Transverse colon (tissue), 4 donors: ENCODE data around the gene GRIFIN. TPM values are rescaled to one million over a fixed set of nuclear protein-coding genes. Genes with fewer than 3 reads are reported as not detected.

Experiments
- DNase-seq: peaks from one replicate; pipeline ENCODE4 v3.0.0-alpha.2; 2019
- H3K27ac ChIP-seq, 4 donors: fragments of 200-600 bp; sonication (generic); 2 replicates each; pipeline ENCODE4 v1.5.1; 2016 to 2018; ENCODE audit warnings: inconsistent platforms in 4 of 4
- H3K27me3 ChIP-seq: fragments of 200-600 bp; sonication (generic); 2 replicates; pipeline ENCODE4 v1.5.1; 2017; ENCODE audit warnings: inconsistent platforms
- H3K36me3 ChIP-seq, 4 donors: fragments of 200-600 bp; sonication (generic); 2 replicates each; pipeline ENCODE4 v1.5.1; 2017 to 2019; ENCODE audit warnings: inconsistent platforms in 4 of 4
- H3K4me1 ChIP-seq, 4 donors: fragments of 200-600 bp; sonication (generic); 2 replicates each; pipeline ENCODE4 v1.5.1; 2017 to 2020; ENCODE audit warnings: inconsistent platforms in 4 of 4
- H3K4me3 ChIP-seq, 4 donors: fragments of 200-600 bp; sonication (generic); 1 replicate in 1 of 4; 2 replicates in 3 of 4; pipeline versions ENCODE4 v1.5.1 to v1.6.1; 2017 to 2019; ENCODE audit warnings: inconsistent platforms in 4 of 4
- H3K9me3 ChIP-seq, 2 donors: fragments of 200-600 bp; sonication (generic); 2 replicates each; pipeline ENCODE4 v1.5.1; 2017 to 2019; ENCODE audit warnings: inconsistent platforms in 2 of 2
- EP300 ChIP-seq: sonication (generic); formaldehyde crosslinking; IDR thresholded peaks from one replicate; pipeline ENCODE4 v1.6.1; 2017; ENCODE audit warnings: antibody characterized with exemption, low read depth
- POLR2A ChIP-seq: fragments of 450-650 bp; IDR thresholded peaks from one replicate; pipeline ENCODE4 v1.6.1; 2016; ENCODE audit warnings: antibody characterized with exemption, mild to moderate bottlenecking, moderate library complexity
- POLR2AphosphoS5 ChIP-seq, 3 donors: sonication (generic); formaldehyde crosslinking; IDR thresholded peaks; one replicate each; pipeline ENCODE4 v1.6.1; 2016; ENCODE audit warnings: antibody characterized with exemption in 3 of 3
- WGBS, 2 donors: methylation state at CpG; one replicate each; pipeline ENCODE4 v1.1.5; 2018; ENCODE audit warnings: low coverage in 1 of 2; 5-methylcytosine and 5-hydroxymethylcytosine counted together
- in situ Hi-C, 4 donors: fragments of 200-750 bp; cut with MboI; loops; one replicate each; pipeline versions ENCODE4 v1.15.0 to v1.15.1; 2017; ENCODE audit warnings: low sequenced_read_pairs in 3 of 4, low pct_ligation_motif_present in 1 of 4, low pct_unique_long_range_greater_than_20kb in 1 of 4
- intact Hi-C: fragments of 100-400 bp; cut with DNase I; formaldehyde crosslinking; loops from one replicate; pipeline ENCODE4 v1.15.1; 2023; ENCODE audit warnings: low total_unique reads
- total RNA-seq, 4 donors: library from RNA; depleted of rRNA; stranded (reverse); fragments of >200 nt; gene quantifications; one replicate each; pipeline ENCODE4 v1.1.0, GENCODE V29; 2016
- TF ChIP-seq, protein P1 (sequence below), 5 experiments: fragments of 200-600 bp in 3 of 5; fragments of 450-650 bp in 2 of 5; sonication (generic) in 3 of 5; IDR thresholded peaks; 1 replicate in 2 of 5; 2 replicates in 3 of 5; pipeline ENCODE4 v1.5.1; 2016 to 2017; ENCODE audit warnings: antibody characterized with exemption in 5 of 5, inconsistent platforms in 3 of 5, mild to moderate bottlenecking in 2 of 5, moderate library complexity in 1 of 5

GRIFIN gene
- total RNA-seq, 4 donors from 2014 or later = not detected

DNA sequence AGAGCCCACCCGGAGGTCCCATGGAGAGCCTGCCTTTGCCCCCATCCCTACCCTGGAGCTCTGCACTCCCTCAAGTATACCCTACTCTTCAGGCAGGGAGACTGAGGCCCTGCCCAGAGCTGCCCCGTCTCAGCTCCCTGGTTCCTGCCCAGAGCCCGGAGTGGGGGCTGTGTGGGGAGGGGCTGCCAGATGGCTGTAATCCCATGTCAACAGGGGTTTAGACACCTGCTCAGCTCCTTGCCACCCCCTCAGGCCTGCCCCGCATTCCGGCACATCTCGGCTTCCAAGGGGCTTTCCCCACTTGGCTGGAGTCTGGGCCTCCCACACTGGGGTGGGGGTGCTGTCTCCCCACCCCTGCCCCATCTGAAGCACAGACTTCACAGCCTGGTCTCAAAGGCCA is 22.5 kb upstream of the GRIFIN start:
- intact Hi-C loops = no loop called here
- Histone ChIP-seq H3K9me3 (no peaks in the 10 kb centered on the region), H3K27ac (no peak overlapping the region), H3K27me3 (peaks cover 34% of the 10 kb centered on the region), H3K4me1 (peaks cover 0 to 16% (median 10%) of the 10 kb centered on the region in 4 donors), H3K4me3 (no peak overlapping the region), H3K36me3 (no peaks in the 10 kb centered on the region)
- in situ Hi-C loops = loop anchor here in 1 of 4 donors (25.0 kb wide), 1 partner anchor 189 kb away; the partner anchor contains the start of gene AMZ1
- TF ChIP-seq POLR2A = no peak
- TF ChIP-seq POLR2AphosphoS5 (IDR thresholded peaks at IDR 0.05) = no peak
- no peak for TF ChIP-seq EP300
- TF ChIP-seq, protein P1, sequence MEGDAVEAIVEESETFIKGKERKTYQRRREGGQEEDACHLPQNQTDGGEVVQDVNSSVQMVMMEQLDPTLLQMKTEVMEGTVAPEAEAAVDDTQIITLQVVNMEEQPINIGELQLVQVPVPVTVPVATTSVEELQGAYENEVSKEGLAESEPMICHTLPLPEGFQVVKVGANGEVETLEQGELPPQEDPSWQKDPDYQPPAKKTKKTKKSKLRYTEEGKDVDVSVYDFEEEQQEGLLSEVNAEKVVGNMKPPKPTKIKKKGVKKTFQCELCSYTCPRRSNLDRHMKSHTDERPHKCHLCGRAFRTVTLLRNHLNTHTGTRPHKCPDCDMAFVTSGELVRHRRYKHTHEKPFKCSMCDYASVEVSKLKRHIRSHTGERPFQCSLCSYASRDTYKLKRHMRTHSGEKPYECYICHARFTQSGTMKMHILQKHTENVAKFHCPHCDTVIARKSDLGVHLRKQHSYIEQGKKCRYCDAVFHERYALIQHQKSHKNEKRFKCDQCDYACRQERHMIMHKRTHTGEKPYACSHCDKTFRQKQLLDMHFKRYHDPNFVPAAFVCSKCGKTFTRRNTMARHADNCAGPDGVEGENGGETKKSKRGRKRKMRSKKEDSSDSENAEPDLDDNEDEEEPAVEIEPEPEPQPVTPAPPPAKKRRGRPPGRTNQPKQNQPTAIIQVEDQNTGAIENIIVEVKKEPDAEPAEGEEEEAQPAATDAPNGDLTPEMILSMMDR (IDR thresholded peaks at IDR 0.05) = no peak
- no peak for DNase-seq
- WGBS, 2 donors = 73% methylated on average over 6 of the region's 6 CpGs; no CpG with 5 or more reads in 1 of the 2 donors

DNA sequence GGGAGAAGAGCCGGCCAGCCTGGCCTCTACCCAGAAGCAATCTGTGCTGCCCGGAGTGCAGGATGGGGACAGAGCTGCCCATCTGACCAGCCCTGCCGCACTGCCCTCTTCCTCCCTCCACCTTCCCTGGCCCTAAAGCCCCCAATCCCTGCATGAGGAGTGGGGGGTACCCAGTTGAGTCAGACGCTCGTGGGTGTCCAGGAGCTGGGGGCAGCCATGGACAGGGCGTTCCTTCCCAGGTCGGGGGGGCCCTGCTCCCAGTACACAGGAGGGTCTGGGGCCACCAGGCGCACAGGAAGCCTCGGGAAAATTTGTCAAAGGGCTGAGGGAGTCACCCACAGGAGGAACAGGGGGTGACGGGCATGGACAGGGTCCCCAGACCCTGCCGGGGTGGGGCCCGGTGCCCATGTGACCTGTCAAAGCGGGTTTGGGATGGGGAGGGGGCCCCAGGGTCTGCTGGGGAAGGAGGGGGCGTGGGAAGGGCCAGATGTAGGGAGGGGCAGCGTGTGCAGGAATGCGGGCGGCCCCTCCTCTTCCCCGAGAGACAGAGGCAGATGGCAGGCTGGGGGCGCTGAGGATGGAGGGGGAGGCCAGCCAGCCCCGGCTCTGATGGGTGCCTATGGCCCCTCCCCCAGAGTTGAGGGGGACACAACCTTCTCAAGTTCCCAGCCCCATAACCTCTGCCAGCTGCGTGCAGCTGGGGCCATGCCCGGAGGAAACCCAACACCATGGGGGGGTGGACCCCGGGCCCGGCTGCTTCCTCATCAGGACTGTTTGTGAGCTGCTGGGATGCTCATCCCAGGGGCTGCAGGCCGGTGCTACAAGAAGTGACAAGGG is 21.5 kb upstream of the GRIFIN start:
- DNase-seq = no peak
- H3K27ac ChIP-seq = no peak overlapping the region
- H3K27me3 ChIP-seq = peaks cover 34% of the 10 kb centered on the region
- no peaks in the 10 kb centered on the region for H3K36me3 ChIP-seq
- intact Hi-C loops = no loop called here
- in situ Hi-C loops = loop anchor here in 1 of 4 donors (25.0 kb wide), 1 partner anchor 190 kb away; the partner anchor contains the start of gene AMZ1
- WGBS, 2 donors = 45% methylated on average over 16 of the region's 25 CpGs; no CpG with 5 or more reads in 1 of the 2 donors
- peaks cover 5 to 23% (median 13%) of the 10 kb centered on the region in 4 donors for H3K4me1 ChIP-seq
- no peak overlapping the region for H3K4me3 ChIP-seq
- H3K9me3 ChIP-seq = no peaks in the 10 kb centered on the region
- TF ChIP-seq EP300 = no peak
- TF ChIP-seq POLR2AphosphoS5 (IDR thresholded peaks at IDR 0.05) = no peak
- TF ChIP-seq, protein P1 (IDR thresholded peaks at IDR 0.05) = no peak
- no peak for TF ChIP-seq POLR2A

DNA sequence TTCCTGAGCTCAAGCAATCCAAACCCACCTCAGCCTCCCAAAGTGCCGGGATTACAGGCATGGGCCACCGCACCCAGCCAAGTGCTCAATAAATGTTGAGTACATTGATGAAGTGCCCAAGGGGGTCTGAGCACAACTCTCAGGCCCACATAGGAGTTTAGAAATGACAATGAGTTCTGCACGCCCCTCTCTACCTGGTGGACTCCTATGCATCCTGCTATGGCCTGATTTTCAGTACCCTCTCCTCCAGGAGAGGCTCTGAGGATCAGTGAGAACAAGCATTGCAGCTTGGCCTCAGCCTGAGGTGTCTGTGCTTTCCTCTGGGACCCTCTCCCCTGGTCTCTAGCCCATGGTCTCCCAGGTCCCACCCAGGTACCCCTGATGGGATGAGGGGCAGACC is 20.9 kb upstream of the GRIFIN start:
- no peak for DNase-seq
- TF ChIP-seq EP300 (no peak), POLR2AphosphoS5 (IDR thresholded peaks at IDR 0.05) (no peak)
- Histone ChIP-seq H3K27me3 (peaks cover 34% of the 10 kb centered on the region), H3K9me3 (no peaks in the 10 kb centered on the region), H3K27ac (no peak overlapping the region), H3K36me3 (no peaks in the 10 kb centered on the region), H3K4me3 (no peak overlapping the region), H3K4me1 (peaks cover 5 to 23% (median 13%) of the 10 kb centered on the region in 4 donors)
- in situ Hi-C loops (loop anchor here in 1 of 4 donors (25.0 kb wide), 1 partner anchor 190 kb away; the partner anchor contains the start of gene AMZ1), intact Hi-C loops (no loop called here)
- WGBS, 2 donors = 85% methylated on average over 3 of the region's 3 CpGs; no CpG with 5 or more reads in 1 of the 2 donors

DNA sequence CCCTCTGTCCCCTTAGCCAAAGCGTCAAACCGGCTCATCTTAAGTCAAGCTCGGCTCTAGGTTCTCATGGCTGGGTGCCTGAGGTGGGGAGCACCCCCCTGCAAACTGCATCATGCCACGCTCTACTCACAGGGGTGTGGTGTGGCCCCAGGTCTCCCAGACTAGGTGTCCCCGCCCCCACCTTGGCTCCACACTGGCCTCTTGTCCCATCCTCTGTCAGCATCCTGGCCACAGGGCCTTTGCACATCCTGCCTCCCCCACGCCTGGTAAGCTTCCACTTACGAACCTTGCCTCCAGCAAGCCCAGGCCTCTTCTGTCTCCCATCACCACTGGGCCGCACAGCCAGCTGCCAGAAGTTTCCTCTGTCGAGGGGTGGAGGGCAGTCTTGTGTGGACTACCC is 20.2 kb upstream of the GRIFIN start:
- 92% methylated on average over 9 of the region's 9 CpGs; no CpG with 5 or more reads in 1 of the 2 donors for WGBS, 2 donors
- H3K27ac ChIP-seq = no peak overlapping the region
- TF ChIP-seq POLR2AphosphoS5 (IDR thresholded peaks at IDR 0.05) (no peak), POLR2A (no peak), EP300 (no peak)
- TF ChIP-seq, protein P1 (IDR thresholded peaks at IDR 0.05) = no peak
- peaks cover 34% of the 10 kb centered on the region for H3K27me3 ChIP-seq
- peaks cover 5 to 23% (median 13%) of the 10 kb centered on the region in 4 donors for H3K4me1 ChIP-seq
- in situ Hi-C loops = loop anchor here in 1 of 4 donors (25.0 kb wide), 1 partner anchor 191 kb away; the partner anchor contains the start of gene AMZ1
- H3K36me3 ChIP-seq = no peaks in the 10 kb centered on the region
- no peaks in the 10 kb centered on the region for H3K9me3 ChIP-seq
- intact Hi-C loops = no loop called here
- H3K4me3 ChIP-seq = no peak overlapping the region
- no peak for DNase-seq
